ENCODE results near the gene TMPRSS5. TPM values are rescaled to one million over a fixed set of nuclear protein-coding genes. Genes with fewer than 3 reads are reported as not detected.

Gene TMPRSS5
- total RNA-seq, 1 experiment from 2014 or later, result 0.21 TPM

DNA sequence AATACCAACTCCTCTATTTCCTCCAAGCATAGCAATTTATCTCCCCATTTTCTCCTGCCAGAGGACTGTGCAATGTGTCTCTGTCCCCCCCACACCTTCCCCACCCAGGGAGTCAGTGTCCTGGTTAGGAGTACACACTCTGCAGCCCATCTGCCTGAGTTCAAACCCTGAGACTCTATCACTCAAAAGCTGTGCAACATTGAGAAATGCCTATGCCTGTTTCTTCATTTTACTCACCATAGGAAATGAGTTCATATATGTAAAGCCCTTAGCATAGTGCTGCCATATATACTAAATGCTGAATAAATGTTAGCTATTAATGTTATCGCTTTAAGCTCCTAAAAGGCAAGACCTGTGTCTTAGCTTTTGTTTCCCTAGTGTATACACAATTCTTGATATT lies 64.0 kb downstream of the TMPRSS5 start:
- Histone ChIP-seq H3K36me3 (replicated peaks; ENCODE audit: control insufficient read depth, insufficient read depth, low read length) (no peaks in the 10 kb centered on the region), H3K27me3 (ENCODE audit: control insufficient read depth, insufficient read depth, low read length) (no peaks in the 10 kb centered on the region), H3K4me3 (ENCODE audit: insufficient read depth, low read depth, low read length) (no peak overlapping the region)
- DNase-seq, result no peak

DNA sequence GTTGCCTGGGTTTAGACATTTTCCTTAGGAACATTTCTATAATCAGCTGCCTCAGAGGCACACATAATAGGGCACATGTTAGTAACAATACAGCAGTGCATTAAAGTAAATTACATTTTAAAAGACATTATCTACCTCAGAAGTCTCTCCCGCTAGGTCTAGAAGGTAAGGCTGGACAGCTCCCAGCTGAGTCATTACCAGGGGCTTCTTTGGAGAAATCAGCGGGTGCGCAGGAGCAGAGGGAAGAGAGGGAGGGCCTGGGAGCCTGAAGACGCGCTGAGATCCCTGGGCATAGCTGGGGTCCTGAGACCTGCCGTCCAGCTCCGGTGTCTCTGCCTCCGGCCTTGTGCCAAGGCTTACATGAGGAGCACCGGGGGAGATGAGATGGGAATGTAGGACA lies 67.7 kb downstream of the TMPRSS5 start:
- no peaks in the 10 kb centered on the region for H3K36me3 ChIP-seq (replicated peaks; ENCODE audit: control insufficient read depth, insufficient read depth, low read length)
- no peak overlapping the region for H3K4me3 ChIP-seq (ENCODE audit: insufficient read depth, low read depth, low read length)
- DNase-seq, result peak; percentile 13
- no peaks in the 10 kb centered on the region for H3K27me3 ChIP-seq (ENCODE audit: control insufficient read depth, insufficient read depth, low read length)

DNA sequence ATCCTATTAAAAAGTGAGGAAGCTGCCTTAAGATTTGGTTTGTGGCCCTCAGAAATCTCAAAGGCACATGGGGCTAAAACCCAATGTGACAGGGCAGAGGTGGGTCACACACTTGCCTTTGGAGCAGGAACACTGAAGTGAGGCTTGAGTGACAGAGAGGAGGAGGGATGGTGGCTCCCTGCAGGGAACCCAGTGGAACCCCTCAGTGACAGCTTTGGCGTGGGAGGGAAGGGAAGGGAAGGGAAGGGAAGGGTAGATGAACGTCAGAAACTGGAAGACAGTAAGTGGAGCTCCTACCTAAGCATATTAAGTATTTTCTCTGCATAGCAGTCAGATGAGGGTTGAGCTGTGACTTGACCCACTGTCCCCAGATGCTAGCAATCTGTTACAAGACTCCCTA lies 68.5 kb downstream of the TMPRSS5 start:
- no peak overlapping the region for H3K4me3 ChIP-seq (ENCODE audit: insufficient read depth, low read depth, low read length)
- no peaks in the 10 kb centered on the region for H3K36me3 ChIP-seq (replicated peaks; ENCODE audit: control insufficient read depth, insufficient read depth, low read length)
- no peak for DNase-seq
- H3K27me3 ChIP-seq (ENCODE audit: control insufficient read depth, insufficient read depth, low read length), result no peaks in the 10 kb centered on the region

Other genes with a start within 250 kb of the TMPRSS5 start
- 0.04 and 0.38 TPM in 2 replicates for gene DRD2, start 230.9 kb downstream of the TMPRSS5 start, total RNA-seq (2014; rRNA removed; shearing (Covaris generic))
- gene ZW10, start 67.4 kb upstream of the TMPRSS5 start, total RNA-seq (2014; rRNA removed; shearing (Covaris generic)), result 28.1 and 29.1 TPM in 2 replicates
- not detected in 2 replicates for gene CLDN25, start 73.5 kb upstream of the TMPRSS5 start, total RNA-seq (2014; rRNA removed; shearing (Covaris generic))
- 88.4 and 142 TPM in 2 replicates for gene USP28, start 169.3 kb upstream of the TMPRSS5 start, total RNA-seq (2014; rRNA removed; shearing (Covaris generic))
- not detected in 2 replicates for gene HTR3B, start 198.5 kb upstream of the TMPRSS5 start, total RNA-seq (2014; rRNA removed; shearing (Covaris generic))